Naive thymus-derived CD4-positive, alpha-beta T cell (primary cell): Measurements from ENCODE around the gene CCDC178. TPM values are rescaled to one million over a fixed set of nuclear protein-coding genes. Genes with fewer than 3 reads are reported as not detected.

Experiments
- ATAC-seq: fragments of 150-1000 bp; cut with Tn5 transposase; 2 replicates; pipeline ENCODE4 v1.10.0; 2021; ENCODE audit warnings: mild to moderate bottlenecking, moderate library complexity
- CTCF ChIA-PET: fragments of 350-600 bp; sonication (Branson Sonifier 250); formaldehyde crosslinking; loops from one replicate; lab custom pipeline; 2021; ENCODE audit warnings: antibody characterized with exemption; lab: Charles Lee
- POLR2A ChIA-PET: fragments of 350-600 bp; sonication (Branson Sonifier 250); formaldehyde crosslinking; loops from one replicate; lab custom pipeline; 2021; ENCODE audit warnings: antibody characterized with exemption, inconsistent platforms; lab: Charles Lee
- DNase-seq, 9 donors: peaks; one replicate each; pipeline versions ENCODE4 v3.0.0 to v3.0.0-alpha.2; 2020 to 2022; ENCODE audit warnings: mixed read lengths in 1 of 9
- H3K27ac ChIP-seq: one replicate; pipeline ENCODE4 v1.7.0; 2013; ENCODE audit warnings: mild to moderate bottlenecking, low read depth, low read length, moderate library complexity
- H3K27me3 ChIP-seq, 2 donors: one replicate each; pipeline ENCODE4 v1.7.0; 2013; ENCODE audit warnings: low read length in 2 of 2, mild to moderate bottlenecking in 2 of 2, moderate library complexity in 2 of 2; ENCODE audit not compliant: control insufficient read depth in 2 of 2, insufficient read depth in 2 of 2
- H3K36me3 ChIP-seq, 3 experiments: 1 replicate in 2 of 3; 2 replicates in 1 of 3; pipeline ENCODE4 v1.7.0; 2013; ENCODE audit warnings: low read length in 3 of 3, mild to moderate bottlenecking in 3 of 3, moderate library complexity in 1 of 3; ENCODE audit not compliant: insufficient read depth in 3 of 3, control insufficient read depth in 2 of 3
- H3K4me1 ChIP-seq, 2 donors: one replicate each; pipeline ENCODE4 v1.7.0; 2013; ENCODE audit warnings: low read length in 2 of 2, mild to moderate bottlenecking in 2 of 2, moderate library complexity in 1 of 2; ENCODE audit not compliant: control insufficient read depth in 2 of 2, insufficient read depth in 2 of 2
- H3K4me3 ChIP-seq: 2 replicates; pipeline ENCODE4 v1.7.0; 2013; ENCODE audit warnings: mild to moderate bottlenecking, low read length
- H3K9me3 ChIP-seq, 3 experiments: 1 replicate in 2 of 3; 2 replicates in 1 of 3; pipeline ENCODE4 v1.7.0; 2013; ENCODE audit warnings: low read length in 3 of 3; ENCODE audit not compliant: control insufficient read depth in 2 of 3
- H3K27ac Mint-ChIP-seq, 9 donors: one replicate each; pipeline ENCODE4 v1.8.0; 2020 to 2022; ENCODE audit warnings: mixed read lengths in 9 of 9, mild to moderate bottlenecking in 8 of 9, moderate library complexity in 5 of 9, inconsistent platforms in 2 of 9
- H3K27me3 Mint-ChIP-seq, 5 donors: one replicate each; pipeline ENCODE4 v1.8.0; 2021 to 2022; ENCODE audit warnings: mixed read lengths in 5 of 5, mild to moderate bottlenecking in 1 of 5
- H3K36me3 Mint-ChIP-seq, 5 donors: one replicate each; pipeline ENCODE4 v1.8.0; 2020 to 2022; ENCODE audit warnings: mixed read lengths in 5 of 5, mild to moderate bottlenecking in 3 of 5, inconsistent platforms in 1 of 5
- H3K4me1 Mint-ChIP-seq, 7 donors: one replicate each; pipeline ENCODE4 v1.8.0; 2020 to 2022; ENCODE audit warnings: mixed read lengths in 7 of 7, mild to moderate bottlenecking in 3 of 7, inconsistent platforms in 1 of 7
- H3K4me3 Mint-ChIP-seq, 10 donors: one replicate each; pipeline ENCODE4 v1.8.0; 2020 to 2022; ENCODE audit warnings: mild to moderate bottlenecking in 10 of 10, mixed read lengths in 10 of 10, moderate library complexity in 6 of 10, inconsistent platforms in 2 of 10
- H3K9me3 Mint-ChIP-seq, 11 donors: one replicate each; pipeline ENCODE4 v1.8.0; 2020 to 2022; ENCODE audit warnings: mixed read lengths in 11 of 11, mild to moderate bottlenecking in 4 of 11, inconsistent platforms in 1 of 11, moderate library complexity in 1 of 11
- intact Hi-C, 2 donors: fragments of 100-400 bp; cut with micrococcal nuclease; formaldehyde crosslinking; loops; one replicate each; pipeline ENCODE4 v1.15.1; 2023
- polyA plus RNA-seq, 2 donors: library from polyadenylated mRNA; unstranded; fragments of 300-500 nt; fragmentation: Illumina TruSeq; gene quantifications; one replicate each; pipeline ENCODE4 v1.2.3, GENCODE V29; 2021
- total RNA-seq, 6 experiments: library from RNA in 5 of 6; stranded (reverse) in 5 of 6; gene quantifications; 1 replicate in 5 of 6; 2 replicates in 1 of 6; pipeline ENCODE4 v1.2.3 and lab custom pipeline; 2021 to 2026

The CCDC178 gene
- total and polyA plus RNA-seq, 7 experiments from 2014 or later = not detected

GRCh38 chr18:33101316-33101715, 339.2 kb downstream of the CCDC178 start:
- no peaks in the 10 kb centered on the region for H3K4me1 ChIP-seq
- DNase-seq (no peak), ATAC-seq (no peak)
- H3K27ac ChIP-seq = no peak overlapping the region
- no peaks in the 10 kb centered on the region for H3K27me3 ChIP-seq
- Mint-ChIP-seq H3K9me3 (peaks cover 0 to 4% (median 0%) of the 10 kb centered on the region in 11 donors), H3K36me3 (no peaks in the 10 kb centered on the region), H3K27ac (no peak overlapping the region), H3K4me3 (no peak overlapping the region), H3K4me1 (no peaks in the 10 kb centered on the region), H3K27me3 (no peaks in the 10 kb centered on the region)
- H3K36me3 ChIP-seq = no peaks in the 10 kb centered on the region
- H3K4me3 ChIP-seq = no peak overlapping the region
- ChIA-PET POLR2A (no interaction called here), CTCF (no interaction called here)
- no peaks in the 10 kb centered on the region for H3K9me3 ChIP-seq
- intact Hi-C loops = no loop called here

GRCh38 chr18:33099626-33100025, 340.9 kb downstream of the CCDC178 start:
- Histone ChIP-seq H3K4me1 (no peaks in the 10 kb centered on the region), H3K27ac (no peak overlapping the region), H3K4me3 (no peak overlapping the region), H3K27me3 (no peaks in the 10 kb centered on the region), H3K36me3 (no peaks in the 10 kb centered on the region), H3K9me3 (no peaks in the 10 kb centered on the region)
- Mint-ChIP-seq H3K4me3 (no peak overlapping the region), H3K27ac (no peak overlapping the region), H3K27me3 (no peaks in the 10 kb centered on the region), H3K36me3 (no peaks in the 10 kb centered on the region), H3K4me1 (no peaks in the 10 kb centered on the region), H3K9me3 (peaks cover 0 to 4% (median 0%) of the 10 kb centered on the region in 11 donors)
- ChIA-PET POLR2A (no interaction called here), CTCF (no interaction called here)
- intact Hi-C loops = no loop called here
- no peak for DNase-seq
- no peak for ATAC-seq

- Mint-ChIP-seq H3K27me3 (no peaks in the 10 kb centered on the region), H3K9me3 (peaks cover 0 to 4% (median 0%) of the 10 kb centered on the region in 11 donors), H3K4me3 (no peak overlapping the region), H3K36me3 (no peaks in the 10 kb centered on the region), H3K4me1 (no peaks in the 10 kb centered on the region), H3K27ac (no peak overlapping the region)
- Histone ChIP-seq H3K27me3 (no peaks in the 10 kb centered on the region), H3K4me1 (no peaks in the 10 kb centered on the region), H3K4me3 (no peak overlapping the region), H3K9me3 (no peaks in the 10 kb centered on the region), H3K36me3 (no peaks in the 10 kb centered on the region), H3K27ac (no peak overlapping the region)
- POLR2A ChIA-PET = no interaction called here
- CTCF ChIA-PET = no interaction called here
- no peak for ATAC-seq
- DNase-seq = no peak
- intact Hi-C loops = no loop called here
Observed at GRCh38 chr18:33097126-33097525, 343.4 kb downstream of the CCDC178 start.

- CTCF ChIA-PET = no interaction called here
- DNase-seq (no peak), ATAC-seq (no peak)
- Histone ChIP-seq H3K4me3 (no peak overlapping the region), H3K36me3 (no peaks in the 10 kb centered on the region), H3K27ac (no peak overlapping the region), H3K4me1 (no peaks in the 10 kb centered on the region), H3K9me3 (no peaks in the 10 kb centered on the region), H3K27me3 (no peaks in the 10 kb centered on the region)
- Mint-ChIP-seq H3K36me3 (no peaks in the 10 kb centered on the region), H3K27me3 (no peaks in the 10 kb centered on the region), H3K4me1 (no peaks in the 10 kb centered on the region), H3K4me3 (no peak overlapping the region), H3K9me3 (peaks cover 0 to 8% (median 0%) of the 10 kb centered on the region in 11 donors), H3K27ac (no peak overlapping the region)
- POLR2A ChIA-PET = no interaction called here
- intact Hi-C loops = no loop called here
Observed at GRCh38 chr18:33090461-33090860, 350.1 kb downstream of the CCDC178 start.

- H3K4me1 ChIP-seq = no peaks in the 10 kb centered on the region
- no peak overlapping the region for H3K4me3 ChIP-seq
- no peak overlapping the region for H3K4me3 Mint-ChIP-seq
- no peaks in the 10 kb centered on the region for H3K4me1 Mint-ChIP-seq
- ATAC-seq (no peak), DNase-seq (no peak)
- ChIA-PET POLR2A (no interaction called here), CTCF (no interaction called here)
- peaks cover 0 to 6% (median 3%) of the 10 kb centered on the region in 11 donors for H3K9me3 Mint-ChIP-seq
- no peaks in the 10 kb centered on the region for H3K36me3 ChIP-seq
- H3K9me3 ChIP-seq = no peaks in the 10 kb centered on the region
- H3K36me3 Mint-ChIP-seq = no peaks in the 10 kb centered on the region
- no peak overlapping the region for H3K27ac Mint-ChIP-seq
- no peak overlapping the region for H3K27ac ChIP-seq
- no peaks in the 10 kb centered on the region for H3K27me3 ChIP-seq
- H3K27me3 Mint-ChIP-seq = no peaks in the 10 kb centered on the region
- intact Hi-C loops = no loop called here
Observed at GRCh38 chr18:33076601-33077000, 363.9 kb downstream of the CCDC178 start.

- Mint-ChIP-seq H3K4me3 (no peak overlapping the region), H3K27ac (no peak overlapping the region), H3K9me3 (peaks cover 0 to 6% (median 0%) of the 10 kb centered on the region in 11 donors), H3K4me1 (no peaks in the 10 kb centered on the region), H3K27me3 (no peaks in the 10 kb centered on the region), H3K36me3 (no peaks in the 10 kb centered on the region)
- no peaks in the 10 kb centered on the region for H3K27me3 ChIP-seq
- ChIA-PET POLR2A (no interaction called here), CTCF (no interaction called here)
- H3K4me3 ChIP-seq = no peak overlapping the region
- no peaks in the 10 kb centered on the region for H3K9me3 ChIP-seq
- no peaks in the 10 kb centered on the region for H3K36me3 ChIP-seq
- H3K27ac ChIP-seq = no peak overlapping the region
- H3K4me1 ChIP-seq = no peaks in the 10 kb centered on the region
- ATAC-seq (no peak), DNase-seq (no peak)
- intact Hi-C loops = no loop called here
Observed at GRCh38 chr18:33074125-33074524, 366.4 kb downstream of the CCDC178 start.

- H3K4me1 Mint-ChIP-seq = no peaks in the 10 kb centered on the region
- peaks cover 4 to 23% (median 10%) of the 10 kb centered on the region in 11 donors for H3K9me3 Mint-ChIP-seq
- no peaks in the 10 kb centered on the region for H3K36me3 ChIP-seq
- no peak overlapping the region for H3K4me3 ChIP-seq
- no peak overlapping the region for H3K27ac Mint-ChIP-seq
- no peaks in the 10 kb centered on the region for H3K9me3 ChIP-seq
- H3K4me1 ChIP-seq = no peaks in the 10 kb centered on the region
- H3K27ac ChIP-seq = no peak overlapping the region
- CTCF ChIA-PET = no interaction called here
- H3K36me3 Mint-ChIP-seq = no peaks in the 10 kb centered on the region
- DNase-seq (no peak), ATAC-seq (no peak)
- no peaks in the 10 kb centered on the region for H3K27me3 ChIP-seq
- H3K27me3 Mint-ChIP-seq = no peaks in the 10 kb centered on the region
- intact Hi-C loops = no loop called here
- POLR2A ChIA-PET = no interaction called here
- H3K4me3 Mint-ChIP-seq = no peak overlapping the region
Observed at GRCh38 chr18:33062834-33063364, 377.6 kb downstream of the CCDC178 start.
